K562 (cell line): ENCODE results near the gene FMR1. TPM values are rescaled to one million over a fixed set of nuclear protein-coding genes. Genes with fewer than 3 reads are reported as not detected.

Source experiments
- ATF7 ChIP-seq: fragments of 450-650 bp; IDR thresholded peaks from 2 replicates; pipeline ENCODE4 v1.7.1; 2014; ENCODE audit warnings: mild to moderate bottlenecking, moderate library complexity
- CHD2 ChIP-seq: IDR thresholded peaks from 2 replicates; pipeline ENCODE4 v1.6.1; 2011; ENCODE audit warnings: low read depth, low read length
- ELF1 ChIP-seq: fragments of 200-800 bp; sonication (Bioruptor generic); IDR thresholded peaks from 2 replicates; pipeline ENCODE4 v1.6.1; 2016; ENCODE audit warnings: missing genetic modification characterization, missing compliant biosample characterization
- GABPA ChIP-seq: fragments of 200-800 bp; sonication (Bioruptor generic); conservative IDR thresholded peaks from 2 replicates; pipeline ENCODE4 v1.6.1; 2016; ENCODE audit warnings: low read depth, missing genetic modification characterization, missing compliant biosample characterization
- RBFOX2 ChIP-seq: fragments of 200-400 bp; formaldehyde crosslinking; IDR thresholded peaks from 2 replicates; pipeline ENCODE4 v1.6.1; 2017; ENCODE audit warnings: low read depth, mild to moderate bottlenecking, low read length, moderate library complexity
- ZBTB11 ChIP-seq, 3 experiments: fragments of 200-800 bp in 1 of 3; fragments of 250-450 bp in 1 of 3; fragments of 450-650 bp in 1 of 3; sonication (Bioruptor Pico) in 1 of 3; sonication (Bioruptor generic) in 1 of 3; formaldehyde crosslinking in 1 of 3; IDR thresholded peaks; 2 replicates each; pipeline versions ENCODE4 v1.6.1 to v1.8.0; 2016 to 2022; ENCODE audit warnings: mild to moderate bottlenecking in 2 of 3, missing genetic modification characterization in 2 of 3, missing compliant biosample characterization in 1 of 3, moderate library complexity in 1 of 3
- ZBTB12 ChIP-seq: fragments of 250-450 bp; sonication (Bioruptor Pico); IDR thresholded peaks from 2 replicates; pipeline ENCODE4 v1.4.0; 2020
- ZBTB40 ChIP-seq, 2 experiments: fragments of 450-650 bp in 1 of 2; sonication (generic) in 1 of 2; formaldehyde crosslinking in 1 of 2; IDR thresholded peaks; 2 replicates each; pipeline versions ENCODE4 v1.7.1 to v1.9.0; 2016 to 2022; ENCODE audit warnings: inconsistent platforms in 1 of 2, mild to moderate bottlenecking in 1 of 2, missing genetic modification reagents in 1 of 2
- ZFX ChIP-seq: sonication (generic); formaldehyde crosslinking; IDR thresholded peaks from 2 replicates; pipeline ENCODE4 v1.8.0; 2022; ENCODE audit warnings: mild to moderate bottlenecking, missing genetic modification reagents, moderate library complexity
- polyA plus RNA-seq, 8 experiments: library from polyadenylated mRNA; depleted of rRNA in 4 of 8; stranded (reverse) in 5 of 8; unstranded in 3 of 8; fragments of >200 nt; fragmentation: Nextera tagmentation in 2 of 8; fragmentation: Illumina TruSeq in 1 of 8; extraction: Ambion mirVana in 2 of 8; extraction: Trizol in 1 of 8; gene quantifications; 2 replicates each; pipeline versions ENCODE4 v1.2.1 to v1.2.3, GENCODE V29; 2011 to 2014; ENCODE audit warnings: inconsistent platforms in 1 of 8, missing spikeins in 1 of 8
- total RNA-seq, 7 experiments: library from RNA; depleted of rRNA in 6 of 7; stranded (reverse); fragments of >200 nt in 6 of 7; fragmentation: Illumina TruSeq in 2 of 7; extraction: Trizol in 2 of 7; gene quantifications; 2 replicates each; pipeline versions ENCODE4 v1.2.1 to v1.2.3, GENCODE V29; 2011 to 2021; ENCODE audit warnings: low replicate concordance in 1 of 7
- TF ChIP-seq, protein P1 (sequence below): fragments of 450-650 bp; formaldehyde crosslinking; IDR thresholded peaks from 2 replicates; pipeline ENCODE4 v1.4.0; 2020; ENCODE audit warnings: mild to moderate bottlenecking, moderate library complexity

FMR1 gene
- total and polyA plus RNA-seq, 9 of the 15 experiments (the other 6 are each of a cell fraction or from before 2014, with no cell fraction given): 4.8 to 26.5 (median 20.5) TPM

GRCh38 chrX:147981038-147981752 lies 69.5 kb downstream of the FMR1 start, which contains the start of gene FMR1NB (continued):
- TF ChIP-seq ATF7: peak; percentile 45; the same call in 1 of the 2 replicates
- TF ChIP-seq CHD2: peak; percentile 88
- 0 out of 2 replicates have a peak, but pooled peaks have one; percentile 29 for TF ChIP-seq ELF1 (tag)
- peak; percentile 38 for TF ChIP-seq ZFX
- TF ChIP-seq, protein P1, sequence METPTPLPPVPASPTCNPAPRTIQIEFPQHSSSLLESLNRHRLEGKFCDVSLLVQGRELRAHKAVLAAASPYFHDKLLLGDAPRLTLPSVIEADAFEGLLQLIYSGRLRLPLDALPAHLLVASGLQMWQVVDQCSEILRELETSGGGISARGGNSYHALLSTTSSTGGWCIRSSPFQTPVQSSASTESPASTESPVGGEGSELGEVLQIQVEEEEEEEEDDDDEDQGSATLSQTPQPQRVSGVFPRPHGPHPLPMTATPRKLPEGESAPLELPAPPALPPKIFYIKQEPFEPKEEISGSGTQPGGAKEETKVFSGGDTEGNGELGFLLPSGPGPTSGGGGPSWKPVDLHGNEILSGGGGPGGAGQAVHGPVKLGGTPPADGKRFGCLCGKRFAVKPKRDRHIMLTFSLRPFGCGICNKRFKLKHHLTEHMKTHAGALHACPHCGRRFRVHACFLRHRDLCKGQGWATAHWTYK (CRISPR knock-in tag): peak; percentile 55; the same call in 1 of the 2 replicates
- peak; percentile 93 for TF ChIP-seq GABPA (tag)
- TF ChIP-seq ZBTB40 (IDR thresholded peaks at IDR 0.05): peak; percentile 82
- no peak for TF ChIP-seq ZBTB40 (CRISPR knock-in tag; IDR thresholded peaks at IDR 0.05)
- no peak for TF ChIP-seq ZBTB12 (CRISPR knock-in tag)
- TF ChIP-seq ZBTB11 (CRISPR knock-in tag; IDR thresholded peaks at IDR 0.05): peak in 1 of 3 experiments; percentile 85; a peak in 2 of 6 replicates
- peak; percentile 51 for TF ChIP-seq RBFOX2
